HCT116 (cell line): ENCODE results near the gene ALDH3B1. TPM values are rescaled to one million over a fixed set of nuclear protein-coding genes. Genes with fewer than 3 reads are reported as not detected.

Experiments used
- ATAC-seq: fragments of 200-7000 bp; cut with Tn5 transposase; 2 replicates; pipeline ENCODE4 v1.9.1; 2020; ENCODE audit warnings: mild to moderate bottlenecking, moderate library complexity
- BruUV-seq: library from RNA; stranded (reverse); fragments of 400-500 nt; replicated peaks from 2 replicates; lab custom pipeline; 2021; lab: Mats Ljungman, UMichigan
- CTCF ChIA-PET: fragments of 300-600 bp; sonication (Branson Sonifier 250); formaldehyde crosslinking; loops from one replicate; lab custom pipeline; 2021; ENCODE audit warnings: antibody characterized with exemption; lab: Charles Lee
- POLR2A ChIA-PET: fragments of 300-600, 350-600 bp; sonication (Branson Sonifier 250); formaldehyde crosslinking; loops from one replicate; lab custom pipeline; 2021; ENCODE audit warnings: antibody characterized with exemption; lab: Charles Lee
- RAD21 ChIA-PET, 2 experiments: fragments of 300-600 bp; sonication (Branson Sonifier 250); formaldehyde crosslinking; loops; one replicate each; lab custom pipeline; 2023; ENCODE audit warnings: low total read pairs in 2 of 2; ENCODE audit not compliant: uncharacterized antibody in 2 of 2, unreplicated experiment in 2 of 2, low non-redundant PET in 1 of 2; lab: Charles Lee
- DNase-seq: peaks from one replicate; pipeline ENCODE4 v3.0.0-alpha.2; 2010; ENCODE audit warnings: low read depth, low spot score
- H2AFZ ChIP-seq: fragments of 200-600 bp; shearing (Covaris generic), sonication (generic); 2 replicates; pipeline ENCODE4 v1.6.1; 2017; ENCODE audit warnings: low read depth, mixed run types, mixed read lengths, antibody characterized with exemption, low read length; ENCODE audit not compliant: poor library complexity, severe bottlenecking
- H3K27ac ChIP-seq: 2 replicates; pipeline ENCODE4 v1.5.1; 2012; ENCODE audit warnings: low read depth, low read length
- H3K27me3 ChIP-seq: fragments of 200-600 bp; sonication (generic); 2 replicates; pipeline ENCODE4 v1.6.1; 2016; ENCODE audit warnings: mixed run types, low read length, mixed read lengths; ENCODE audit not compliant: insufficient read depth
- H3K36me3 ChIP-seq, 2 experiments: fragments of 200-500 bp in 1 of 2; fragments of 200-600 bp in 1 of 2; sonication (Bioruptor generic) in 1 of 2; sonication (generic) in 1 of 2; 2 replicates each; pipeline versions ENCODE4 v1.5.1 to v1.6.1; 2014 to 2016; ENCODE audit warnings: low read length in 2 of 2, inconsistent platforms in 1 of 2, mixed read lengths in 1 of 2, mixed run types in 1 of 2; ENCODE audit not compliant: insufficient read depth in 2 of 2, control insufficient read depth in 1 of 2
- H3K4me1 ChIP-seq, 2 experiments: fragments of 200-600 bp in 1 of 2; sonication (generic) in 1 of 2; 2 replicates each; pipeline versions ENCODE4 v1.5.1 to v1.6.1; 2012 to 2017; ENCODE audit warnings: low read length in 2 of 2, inconsistent platforms in 1 of 2, mild to moderate bottlenecking in 1 of 2, mixed read lengths in 1 of 2, mixed run types in 1 of 2, moderate library complexity in 1 of 2; ENCODE audit not compliant: insufficient read depth in 2 of 2, control insufficient read depth in 1 of 2
- H3K4me2 ChIP-seq: fragments of 200-600 bp; sonication (generic); 2 replicates; pipeline ENCODE4 v1.6.1; 2017; ENCODE audit warnings: mixed run types, low read length, mixed read lengths
- H3K4me3 ChIP-seq, 2 experiments: fragments of 200-600 bp in 1 of 2; sonication (generic) in 1 of 2; replicated peaks in 1 of 2; 2 replicates each; pipeline ENCODE4 v1.5.1; 2011 to 2016; ENCODE audit warnings: low read length in 2 of 2, control low read depth in 1 of 2, low read depth in 1 of 2, mild to moderate bottlenecking in 1 of 2, mixed read lengths in 1 of 2, mixed run types in 1 of 2
- H3K79me2 ChIP-seq: fragments of 200-600 bp; sonication (generic); 2 replicates; pipeline ENCODE4 v1.6.1; 2017; ENCODE audit warnings: mild to moderate bottlenecking, mixed run types, low read length, moderate library complexity, mixed read lengths; ENCODE audit not compliant: insufficient read depth
- H3K9ac ChIP-seq: fragments of 200-600 bp; sonication (generic); 2 replicates; pipeline ENCODE4 v1.6.1; 2016; ENCODE audit warnings: low read length, mixed read lengths
- H3K9me2 ChIP-seq: fragments of 200-600 bp; sonication (generic), shearing (Covaris generic); 2 replicates; pipeline ENCODE4 v1.6.1; 2017; ENCODE audit warnings: mixed run types, mild to moderate bottlenecking, moderate library complexity; ENCODE audit not compliant: insufficient read depth
- H3K9me3 ChIP-seq, 2 experiments: fragments of 200-500 bp in 1 of 2; fragments of 200-600 bp in 1 of 2; sonication (Bioruptor generic) in 1 of 2; sonication (generic) in 1 of 2; 2 replicates each; pipeline ENCODE4 v1.6.1; 2014 to 2017; ENCODE audit warnings: low read length in 2 of 2, mixed read lengths in 2 of 2, inconsistent platforms in 1 of 2, low read depth in 1 of 2, mild to moderate bottlenecking in 1 of 2, mixed run types in 1 of 2, moderate library complexity in 1 of 2; ENCODE audit not compliant: control insufficient read depth in 1 of 2, insufficient read depth in 1 of 2
- H4K20me1 ChIP-seq: fragments of 200-600 bp; sonication (generic), shearing (Covaris generic); 2 replicates; pipeline ENCODE4 v1.6.1; 2017; ENCODE audit warnings: mixed run types, mild to moderate bottlenecking, moderate library complexity; ENCODE audit not compliant: insufficient read depth
- EGR1 ChIP-seq: IDR thresholded peaks from 2 replicates; pipeline ENCODE4 v1.6.1; 2012; ENCODE audit warnings: low read depth
- EZH2 ChIP-seq: fragments of 200-600 bp; sonication (generic); IDR thresholded peaks from 2 replicates; pipeline ENCODE4 v1.6.1; 2017; ENCODE audit warnings: antibody characterized with exemption, mixed run types
- EZH2phosphoT487 ChIP-seq: fragments of 200-600 bp; IDR thresholded peaks from 2 replicates; pipeline ENCODE4 v1.6.1; 2018; ENCODE audit warnings: antibody characterized with exemption, borderline replicate concordance
- MAX ChIP-seq: IDR thresholded peaks from 2 replicates; pipeline ENCODE4 v1.6.1; 2012
- POLR2AphosphoS5 ChIP-seq: IDR thresholded peaks from 2 replicates; pipeline ENCODE4 v1.6.1; 2011; ENCODE audit warnings: mild to moderate bottlenecking, low read depth, low read length, moderate library complexity
- SP1 ChIP-seq: IDR thresholded peaks from 2 replicates; pipeline ENCODE4 v1.6.1; 2012; ENCODE audit warnings: low read depth
- SRF ChIP-seq: IDR thresholded peaks from 2 replicates; pipeline ENCODE4 v1.6.1; 2012; ENCODE audit warnings: low read depth
- YY1 ChIP-seq: IDR thresholded peaks from 2 replicates; pipeline ENCODE4 v1.6.1; 2011; ENCODE audit warnings: low read length, low read depth, moderate library complexity, mild to moderate bottlenecking; ENCODE audit not compliant: insufficient replicate concordance; ENCODE audit errors: extremely low read depth
- intact Hi-C: fragments of 100-400 bp; cut with micrococcal nuclease; formaldehyde crosslinking; loops from 2 replicates; pipeline ENCODE4 v1.10.0; 2022
- total RNA-seq: library from RNA; stranded (reverse); gene quantifications from one replicate; pipeline ENCODE4 v1.2.1, GENCODE V29; 2021; ENCODE audit not compliant: unreplicated experiment
- TF ChIP-seq, protein P1 (sequence below): IDR thresholded peaks from 2 replicates; pipeline ENCODE4 v1.6.1; 2012; ENCODE audit warnings: low read depth

Gene ALDH3B1
- total RNA-seq, 1 experiment from 2014 or later: 25.5 TPM

GRCh38 chr11:68012843-68013610, 2.9 kb downstream of the ALDH3B1 start:
- POLR2A ChIA-PET: no interaction called here
- peak overlapping the region; percentile 86 for H3K9ac ChIP-seq
- RAD21 ChIA-PET: interaction anchor here in 1 of 2 experiments (0.6 kb wide), 1 partner anchor 40 kb away, joined by 3 read pairs; no protein-coding TSS in a partner anchor
- H2AFZ ChIP-seq: no peak overlapping the region
- H3K27ac ChIP-seq: peak overlapping the region; percentile 96
- H3K27me3 ChIP-seq: no peaks in the 10 kb centered on the region
- no TSS peak for BruUV-seq
- peak overlapping the region; percentile 11 to 51; a peak in 3 of 4 replicates for H3K4me3 ChIP-seq
- ATAC-seq (peak; percentile 51), DNase-seq (peak; percentile 80)
- no peaks in the 10 kb centered on the region for H4K20me1 ChIP-seq
- peaks cover 88 to 99% of the 10 kb centered on the region in 2 experiments for H3K4me1 ChIP-seq
- no peak for TF ChIP-seq MAX
- no peak for TF ChIP-seq EZH2
- TF ChIP-seq, protein P1, sequence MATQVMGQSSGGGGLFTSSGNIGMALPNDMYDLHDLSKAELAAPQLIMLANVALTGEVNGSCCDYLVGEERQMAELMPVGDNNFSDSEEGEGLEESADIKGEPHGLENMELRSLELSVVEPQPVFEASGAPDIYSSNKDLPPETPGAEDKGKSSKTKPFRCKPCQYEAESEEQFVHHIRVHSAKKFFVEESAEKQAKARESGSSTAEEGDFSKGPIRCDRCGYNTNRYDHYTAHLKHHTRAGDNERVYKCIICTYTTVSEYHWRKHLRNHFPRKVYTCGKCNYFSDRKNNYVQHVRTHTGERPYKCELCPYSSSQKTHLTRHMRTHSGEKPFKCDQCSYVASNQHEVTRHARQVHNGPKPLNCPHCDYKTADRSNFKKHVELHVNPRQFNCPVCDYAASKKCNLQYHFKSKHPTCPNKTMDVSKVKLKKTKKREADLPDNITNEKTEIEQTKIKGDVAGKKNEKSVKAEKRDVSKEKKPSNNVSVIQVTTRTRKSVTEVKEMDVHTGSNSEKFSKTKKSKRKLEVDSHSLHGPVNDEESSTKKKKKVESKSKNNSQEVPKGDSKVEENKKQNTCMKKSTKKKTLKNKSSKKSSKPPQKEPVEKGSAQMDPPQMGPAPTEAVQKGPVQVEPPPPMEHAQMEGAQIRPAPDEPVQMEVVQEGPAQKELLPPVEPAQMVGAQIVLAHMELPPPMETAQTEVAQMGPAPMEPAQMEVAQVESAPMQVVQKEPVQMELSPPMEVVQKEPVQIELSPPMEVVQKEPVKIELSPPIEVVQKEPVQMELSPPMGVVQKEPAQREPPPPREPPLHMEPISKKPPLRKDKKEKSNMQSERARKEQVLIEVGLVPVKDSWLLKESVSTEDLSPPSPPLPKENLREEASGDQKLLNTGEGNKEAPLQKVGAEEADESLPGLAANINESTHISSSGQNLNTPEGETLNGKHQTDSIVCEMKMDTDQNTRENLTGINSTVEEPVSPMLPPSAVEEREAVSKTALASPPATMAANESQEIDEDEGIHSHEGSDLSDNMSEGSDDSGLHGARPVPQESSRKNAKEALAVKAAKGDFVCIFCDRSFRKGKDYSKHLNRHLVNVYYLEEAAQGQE: no peak
- TF ChIP-seq YY1: peak; percentile 47
- no peak for TF ChIP-seq SP1
- TF ChIP-seq SRF: no peak
- TF ChIP-seq EGR1: no peak
- TF ChIP-seq POLR2AphosphoS5: peak; percentile 47; the same call in 1 of the 2 replicates
- no peak for TF ChIP-seq EZH2phosphoT487
- CTCF ChIA-PET: no interaction called here
- intact Hi-C loops: loop anchor here (5.0 kb wide), 1 partner anchor 194 kb away; no protein-coding TSS in a partner anchor
- H3K79me2 ChIP-seq: peaks cover 20% of the 10 kb centered on the region; the same call in 1 of the 2 replicates
- H3K9me3 ChIP-seq: no peaks in the 10 kb centered on the region
- H3K36me3 ChIP-seq: no peaks in the 10 kb centered on the region
- H3K9me2 ChIP-seq: no peaks in the 10 kb centered on the region
- H3K4me2 ChIP-seq: peak overlapping the region; percentile 97
